PC-3 (cell line): ENCODE data around the gene ARL14EP. TPM values are rescaled to one million over a fixed set of nuclear protein-coding genes. Genes with fewer than 3 reads are reported as not detected.
A peak's percentile ranks its signal among the peaks of the same experiment; 100 is the strongest.

ENCODE experiments used
- ATAC-seq: fragments of 200-7000 bp; cut with Tn5 transposase; 2 replicates; pipeline ENCODE4 v1.9.1; 2020; ENCODE audit warnings: mild to moderate bottlenecking, moderate library complexity
- BruUV-seq: library from RNA; stranded (reverse); fragments of 400-500 nt; replicated peaks from 2 replicates; lab custom pipeline; 2021; lab: Mats Ljungman, UMichigan
- CTCF ChIA-PET: fragments of 300-600 bp; sonication (Branson Sonifier 250); formaldehyde crosslinking; loops from one replicate; lab custom pipeline; 2022; ENCODE audit warnings: antibody characterized with exemption; lab: Charles Lee
- POLR2A ChIA-PET: fragments of 300-600 bp; sonication (Branson Sonifier 250); formaldehyde crosslinking; loops from one replicate; lab custom pipeline; 2022; ENCODE audit warnings: antibody characterized with exemption; ENCODE audit not compliant: unreplicated experiment; lab: Charles Lee
- DNase-seq: peaks from one replicate; pipeline ENCODE4 v3.0.0-alpha.2; 2015
- H2AFZ ChIP-seq: fragments of 300-600 bp; sonication (generic); 2 replicates; pipeline ENCODE4 v1.6.0; 2016; ENCODE audit warnings: antibody characterized with exemption, low read length
- H3F3A ChIP-seq: fragments of 300-600 bp; sonication (generic); one replicate; pipeline ENCODE4 v1.6.0; 2017; ENCODE audit warnings: antibody characterized with exemption, low read length, control low read depth, mild to moderate bottlenecking; ENCODE audit not compliant: unreplicated experiment
- H3K27ac ChIP-seq: fragments of 300-600 bp; sonication (generic); 2 replicates; pipeline ENCODE4 v1.5.1; 2016; ENCODE audit warnings: mild to moderate bottlenecking, low read length
- H3K27me3 ChIP-seq: fragments of 300-600 bp; sonication (generic); 2 replicates; pipeline ENCODE4 v1.6.1; 2016; ENCODE audit warnings: low read length, mixed read lengths
- H3K36me3 ChIP-seq: fragments of 300-600 bp; sonication (generic); 2 replicates; pipeline ENCODE4 v1.6.1; 2016; ENCODE audit warnings: low read depth, mixed run types, low read length, mixed read lengths
- H3K4me1 ChIP-seq: fragments of 300-600 bp; sonication (generic); 2 replicates; pipeline ENCODE4 v1.5.1; 2016; ENCODE audit warnings: low read length; ENCODE audit not compliant: insufficient read depth
- H3K4me2 ChIP-seq: fragments of 300-600 bp; sonication (generic); 2 replicates; pipeline ENCODE4 v1.6.0; 2016; ENCODE audit warnings: low read length
- H3K4me3 ChIP-seq: fragments of 300-600 bp; sonication (generic); 2 replicates; pipeline ENCODE4 v1.5.1; 2016; ENCODE audit warnings: mild to moderate bottlenecking, low read length, mixed read lengths
- H3K79me2 ChIP-seq: fragments of 300-600 bp; sonication (generic); 2 replicates; pipeline ENCODE4 v1.6.1; 2017; ENCODE audit warnings: low read length, mixed read lengths
- H3K9ac ChIP-seq: fragments of 300-600 bp; sonication (generic); 2 replicates; pipeline ENCODE4 v1.6.0; 2016; ENCODE audit warnings: mild to moderate bottlenecking, low read length
- H3K9me2 ChIP-seq: fragments of 300-600 bp; sonication (generic); replicated peaks from 2 replicates; pipeline ENCODE4 v1.6.1; 2016; ENCODE audit warnings: mixed run types, low read length, mixed read lengths
- H3K9me3 ChIP-seq: fragments of 300-600 bp; sonication (generic); 2 replicates; pipeline ENCODE4 v1.6.1; 2016; ENCODE audit warnings: low read length, mixed read lengths
- H4K20me1 ChIP-seq: fragments of 300-600 bp; sonication (generic); 2 replicates; pipeline ENCODE4 v1.6.1; 2016; ENCODE audit warnings: low read length, mixed read lengths
- EZH2 ChIP-seq: fragments of 300-600 bp; sonication (generic); IDR thresholded peaks from one replicate; pipeline ENCODE4 v1.6.1; 2017; ENCODE audit warnings: antibody characterized with exemption, mild to moderate bottlenecking, low read length; ENCODE audit not compliant: unreplicated experiment
- EZH2phosphoT487 ChIP-seq: fragments of 300-600 bp; sonication (generic); IDR thresholded peaks from 2 replicates; pipeline ENCODE4 v1.6.1; 2018; ENCODE audit warnings: mild to moderate bottlenecking, antibody characterized with exemption, low read length, borderline replicate concordance
- intact Hi-C: fragments of 100-400 bp; cut with micrococcal nuclease; formaldehyde crosslinking; loops from 2 replicates; pipeline ENCODE4 v1.9.0; 2023
- total RNA-seq: library from RNA; depleted of rRNA; stranded (reverse); fragments of >200 nt; gene quantifications from 2 replicates; pipeline ENCODE4 v1.2.3, GENCODE V29; 2014
- TF ChIP-seq, protein P1 (sequence below): fragments of 300-600 bp; sonication (generic); conservative IDR thresholded peaks from 2 replicates; pipeline ENCODE4 v1.5.1; 2017; ENCODE audit warnings: antibody characterized with exemption, low read depth, mild to moderate bottlenecking, low read length

Gene ARL14EP
- total RNA-seq, 1 experiment from 2014 or later, result 8.4 TPM

DNA sequence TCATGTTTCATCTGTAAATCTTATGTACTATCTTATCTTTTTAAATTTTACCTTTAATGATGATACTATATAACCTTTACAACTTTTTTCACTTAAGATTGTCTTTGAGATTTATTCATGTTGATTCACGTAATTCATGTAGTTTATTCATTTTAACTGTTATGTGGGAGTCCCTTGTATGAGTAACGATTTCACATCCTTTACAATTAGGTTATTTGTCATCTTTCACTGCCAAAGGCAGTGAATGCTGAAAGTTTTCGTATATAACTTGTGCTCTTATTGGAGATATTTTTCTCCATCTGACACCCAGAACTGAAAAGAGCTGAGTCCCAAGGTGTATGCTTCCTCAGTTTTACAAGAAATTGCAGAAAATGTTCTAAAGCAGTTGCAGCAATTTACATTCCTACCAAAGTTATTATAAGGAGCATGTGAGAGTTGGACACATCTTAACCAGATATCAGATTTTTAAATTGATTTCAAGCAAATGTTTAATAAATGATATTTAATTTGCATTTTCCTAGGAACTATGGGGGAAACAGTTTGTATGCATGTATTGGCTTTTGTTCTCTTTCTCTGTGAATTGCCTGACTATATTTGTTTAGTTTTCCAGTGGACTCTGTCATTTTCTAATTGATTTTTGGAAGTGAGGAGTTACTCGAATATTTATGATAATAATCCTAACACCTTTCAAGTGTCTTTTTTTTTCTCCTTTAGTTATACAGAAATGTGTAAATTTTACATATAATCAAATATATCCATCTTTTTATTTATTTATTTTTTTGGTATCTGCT, 6.4 kb downstream of the ARL14EP start:
- Histone ChIP-seq H3K27ac (no peak overlapping the region), H2AFZ (no peak overlapping the region), H3K27me3 (no peaks in the 10 kb centered on the region), H3K9me2 (no peaks in the 10 kb centered on the region), H3K9me3 (no peaks in the 10 kb centered on the region), H4K20me1 (no peaks in the 10 kb centered on the region), H3K4me1 (peaks cover 7% of the 10 kb centered on the region; the same call in 1 of the 2 replicates), H3K36me3 (peaks cover 16% of the 10 kb centered on the region; the same call in 1 of the 2 replicates), H3K9ac (no peak overlapping the region), H3K4me2 (no peak overlapping the region), H3K79me2 (peaks cover 55% of the 10 kb centered on the region), H3K4me3 (no peak overlapping the region), H3F3A (no peaks in the 10 kb centered on the region)
- TF ChIP-seq EZH2, result no peak
- TF ChIP-seq EZH2phosphoT487, result no peak
- TF ChIP-seq, protein P1, sequence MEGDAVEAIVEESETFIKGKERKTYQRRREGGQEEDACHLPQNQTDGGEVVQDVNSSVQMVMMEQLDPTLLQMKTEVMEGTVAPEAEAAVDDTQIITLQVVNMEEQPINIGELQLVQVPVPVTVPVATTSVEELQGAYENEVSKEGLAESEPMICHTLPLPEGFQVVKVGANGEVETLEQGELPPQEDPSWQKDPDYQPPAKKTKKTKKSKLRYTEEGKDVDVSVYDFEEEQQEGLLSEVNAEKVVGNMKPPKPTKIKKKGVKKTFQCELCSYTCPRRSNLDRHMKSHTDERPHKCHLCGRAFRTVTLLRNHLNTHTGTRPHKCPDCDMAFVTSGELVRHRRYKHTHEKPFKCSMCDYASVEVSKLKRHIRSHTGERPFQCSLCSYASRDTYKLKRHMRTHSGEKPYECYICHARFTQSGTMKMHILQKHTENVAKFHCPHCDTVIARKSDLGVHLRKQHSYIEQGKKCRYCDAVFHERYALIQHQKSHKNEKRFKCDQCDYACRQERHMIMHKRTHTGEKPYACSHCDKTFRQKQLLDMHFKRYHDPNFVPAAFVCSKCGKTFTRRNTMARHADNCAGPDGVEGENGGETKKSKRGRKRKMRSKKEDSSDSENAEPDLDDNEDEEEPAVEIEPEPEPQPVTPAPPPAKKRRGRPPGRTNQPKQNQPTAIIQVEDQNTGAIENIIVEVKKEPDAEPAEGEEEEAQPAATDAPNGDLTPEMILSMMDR, result no peak
- intact Hi-C loops, result no loop called here
- POLR2A ChIA-PET, result no interaction called here
- no TSS peak for BruUV-seq
- DNase-seq, result no peak
- CTCF ChIA-PET, result no interaction called here
- no peak for ATAC-seq

GRCh38 chr11:30333405-30333804, 10.5 kb downstream of the ARL14EP start:
- Histone ChIP-seq H3F3A (no peaks in the 10 kb centered on the region), H4K20me1 (no peaks in the 10 kb centered on the region), H3K9ac (no peak overlapping the region), H3K9me2 (no peaks in the 10 kb centered on the region), H3K27me3 (no peaks in the 10 kb centered on the region), H3K9me3 (no peaks in the 10 kb centered on the region), H3K4me1 (no peaks in the 10 kb centered on the region), H3K4me3 (no peak overlapping the region), H3K27ac (no peak overlapping the region), H3K4me2 (no peak overlapping the region), H3K79me2 (peaks cover 20% of the 10 kb centered on the region), H3K36me3 (peaks cover 28% of the 10 kb centered on the region; the same call in 1 of the 2 replicates), H2AFZ (no peak overlapping the region)
- BruUV-seq, result no TSS peak
- TF ChIP-seq, protein P1, result peak; percentile 66
- TF ChIP-seq EZH2, result no peak
- no peak for TF ChIP-seq EZH2phosphoT487
- ChIA-PET CTCF (no interaction called here), POLR2A (no interaction called here)
- DNase-seq (peak; percentile 39), ATAC-seq (peak; percentile 81)
- intact Hi-C loops, result no loop called here

GRCh38 chr11:30342736-30343166, 19.8 kb downstream of the ARL14EP start:
- no peak for ATAC-seq
- intact Hi-C loops, result no loop called here

More at GRCh38 chr11:30342736-30343166, 19.8 kb downstream of the ARL14EP start:
- Histone ChIP-seq H3K4me2 (no peak overlapping the region), H3K27me3 (no peaks in the 10 kb centered on the region), H3K9me3 (no peaks in the 10 kb centered on the region), H3K4me1 (no peaks in the 10 kb centered on the region), H2AFZ (no peak overlapping the region), H3K9ac (no peak overlapping the region), H3F3A (no peaks in the 10 kb centered on the region), H3K79me2 (no peaks in the 10 kb centered on the region), H4K20me1 (no peaks in the 10 kb centered on the region), H3K27ac (no peak overlapping the region), H3K4me3 (no peak overlapping the region), H3K9me2 (no peaks in the 10 kb centered on the region), H3K36me3 (no peaks in the 10 kb centered on the region; the same call in 1 of the 2 replicates)
- no peak for DNase-seq
- BruUV-seq, result no TSS peak
- POLR2A ChIA-PET, result no interaction called here
- TF ChIP-seq EZH2 (no peak), EZH2phosphoT487 (no peak)
- TF ChIP-seq, protein P1, result no peak
- CTCF ChIA-PET, result no interaction called here
